ENCODE results near the gene HAGH.

DNA sequence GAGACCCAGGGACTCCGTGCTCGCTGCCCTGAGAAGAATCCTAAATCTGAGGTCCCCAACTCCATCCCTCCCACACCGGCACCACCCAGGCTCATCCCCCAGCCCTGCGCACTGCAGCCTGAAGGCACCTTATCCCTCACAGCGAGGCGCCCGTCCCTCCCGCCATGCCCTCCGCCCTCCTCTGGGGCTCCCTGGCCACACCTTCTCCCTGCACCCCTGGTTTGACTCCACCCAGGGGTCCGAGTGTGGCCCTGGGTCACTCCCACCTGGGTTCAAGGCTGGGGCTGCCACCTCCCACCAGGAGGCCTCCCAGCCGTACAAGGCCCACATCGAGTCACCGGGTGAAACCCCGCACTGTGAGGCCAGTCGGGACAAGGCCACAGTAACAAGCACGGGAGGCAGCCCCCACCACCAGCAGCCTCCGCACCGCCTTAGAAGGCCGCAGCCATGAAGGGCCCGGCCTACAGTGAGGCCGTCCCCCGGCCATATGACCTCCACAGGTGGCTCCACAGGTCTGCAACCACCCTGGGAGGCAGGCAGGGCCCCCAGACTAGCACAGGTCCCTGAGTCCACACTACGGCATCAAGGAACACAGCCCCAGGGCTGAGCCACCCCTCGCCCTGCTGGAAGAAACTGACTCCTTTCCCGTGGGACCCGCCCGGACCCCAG is 8.3 kb downstream of the HAGH start:
- TF ChIP-seq, protein P1, sequence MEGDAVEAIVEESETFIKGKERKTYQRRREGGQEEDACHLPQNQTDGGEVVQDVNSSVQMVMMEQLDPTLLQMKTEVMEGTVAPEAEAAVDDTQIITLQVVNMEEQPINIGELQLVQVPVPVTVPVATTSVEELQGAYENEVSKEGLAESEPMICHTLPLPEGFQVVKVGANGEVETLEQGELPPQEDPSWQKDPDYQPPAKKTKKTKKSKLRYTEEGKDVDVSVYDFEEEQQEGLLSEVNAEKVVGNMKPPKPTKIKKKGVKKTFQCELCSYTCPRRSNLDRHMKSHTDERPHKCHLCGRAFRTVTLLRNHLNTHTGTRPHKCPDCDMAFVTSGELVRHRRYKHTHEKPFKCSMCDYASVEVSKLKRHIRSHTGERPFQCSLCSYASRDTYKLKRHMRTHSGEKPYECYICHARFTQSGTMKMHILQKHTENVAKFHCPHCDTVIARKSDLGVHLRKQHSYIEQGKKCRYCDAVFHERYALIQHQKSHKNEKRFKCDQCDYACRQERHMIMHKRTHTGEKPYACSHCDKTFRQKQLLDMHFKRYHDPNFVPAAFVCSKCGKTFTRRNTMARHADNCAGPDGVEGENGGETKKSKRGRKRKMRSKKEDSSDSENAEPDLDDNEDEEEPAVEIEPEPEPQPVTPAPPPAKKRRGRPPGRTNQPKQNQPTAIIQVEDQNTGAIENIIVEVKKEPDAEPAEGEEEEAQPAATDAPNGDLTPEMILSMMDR (IDR thresholded peaks at IDR 0.05; ENCODE audit: low read depth, low read length, poor library complexity, severe bottlenecking) = no peak
- no peak for TF ChIP-seq EZH2phosphoT487 (IDR thresholded peaks at IDR 0.05; ENCODE audit: borderline replicate concordance, low read length)

Measured in DOHH2 (cell line).